SK-N-SH (cell line): ENCODE measurements around the gene TP63. TPM values are rescaled to one million over a fixed set of nuclear protein-coding genes. Genes with fewer than 3 reads are reported as not detected.

Experiments
- CTCF ChIA-PET: fragments of 300-600, 350-600 bp; formaldehyde crosslinking; extraction: SDS; loops from one replicate; lab custom pipeline; 2021; lab: Yijun Ruan, JAX
- POLR2A ChIA-PET: fragments of 350-600 bp; sonication (Branson Sonifier 250); formaldehyde crosslinking; extraction: SDS; loops from one replicate; lab custom pipeline; 2020; ENCODE audit warnings: antibody characterized with exemption, inconsistent platforms; lab: Yijun Ruan, JAX
- DNase-seq: peaks from one replicate; pipeline ENCODE4 v3.0.0; 2012
- H2AFZ ChIP-seq: fragments of 200-600 bp; sonication (generic); 2 replicates; pipeline ENCODE4 v1.8.1; 2016; ENCODE audit warnings: antibody characterized with exemption, mild to moderate bottlenecking, low read depth
- H3F3A ChIP-seq: fragments of 200-600 bp; sonication (generic); replicated peaks from 2 replicates; pipeline ENCODE3; 2016; ENCODE audit warnings: antibody characterized with exemption, mild to moderate bottlenecking; ENCODE audit not compliant: insufficient read depth
- H3K27ac ChIP-seq, 2 experiments: fragments of 200-500 bp in 1 of 2; fragments of 200-600 bp in 1 of 2; sonication (Bioruptor generic) in 1 of 2; sonication (generic), shearing (Covaris generic) in 1 of 2; 2 replicates each; pipeline versions ENCODE4 v1.5.1 to v1.6.1; 2014 to 2016; ENCODE audit warnings: low read depth in 2 of 2, inconsistent platforms in 1 of 2, low read length in 1 of 2, mild to moderate bottlenecking in 1 of 2, mixed read lengths in 1 of 2
- H3K27me3 ChIP-seq: fragments of 200-600 bp; sonication (generic), shearing (Covaris generic); 2 replicates; pipeline ENCODE4 v1.6.1; 2016; ENCODE audit warnings: mixed run types; ENCODE audit not compliant: insufficient read depth
- H3K36me3 ChIP-seq, 2 experiments: fragments of 200-500 bp in 1 of 2; fragments of 200-600 bp in 1 of 2; sonication (Bioruptor generic) in 1 of 2; sonication (generic) in 1 of 2; replicated peaks in 1 of 2; 2 replicates each; pipeline versions ENCODE3 to v1.5.1; 2014 to 2016; ENCODE audit warnings: low read length in 1 of 2, mild to moderate bottlenecking in 1 of 2; ENCODE audit not compliant: insufficient read depth in 2 of 2, control insufficient read depth in 1 of 2
- H3K4me1 ChIP-seq, 2 experiments: fragments of 200-500 bp in 1 of 2; fragments of 200-600 bp in 1 of 2; sonication (Bioruptor generic) in 1 of 2; sonication (generic), shearing (Covaris generic) in 1 of 2; 2 replicates each; pipeline versions ENCODE4 v1.5.1 to v1.6.1; 2014 to 2016; ENCODE audit warnings: low read depth in 1 of 2, low read length in 1 of 2, mixed run types in 1 of 2; ENCODE audit not compliant: insufficient read depth in 2 of 2, control insufficient read depth in 1 of 2
- H3K4me2 ChIP-seq: fragments of 200-600 bp; sonication (generic), shearing (Covaris generic); 2 replicates; pipeline ENCODE4 v1.6.1; 2017; ENCODE audit warnings: mixed run types
- H3K4me3 ChIP-seq, 2 experiments: fragments of 200-500 bp in 1 of 2; fragments of 200-600 bp in 1 of 2; sonication (Bioruptor generic) in 1 of 2; sonication (generic), shearing (Covaris generic) in 1 of 2; 2 replicates each; pipeline versions ENCODE4 v1.5.1 to v1.8.1; 2014 to 2016; ENCODE audit warnings: low read depth in 2 of 2, inconsistent platforms in 1 of 2, low read length in 1 of 2, mild to moderate bottlenecking in 1 of 2, mixed read lengths in 1 of 2, moderate library complexity in 1 of 2
- H3K79me2 ChIP-seq: fragments of 200-600 bp; sonication (generic); 2 replicates; pipeline ENCODE4 v1.8.1; 2017; ENCODE audit warnings: mild to moderate bottlenecking; ENCODE audit not compliant: insufficient read depth
- H3K9ac ChIP-seq: fragments of 200-600 bp; sonication (generic); 2 replicates; pipeline ENCODE4 v1.6.1; 2017; ENCODE audit warnings: mixed run types
- H3K9me2 ChIP-seq: fragments of 200-600 bp; sonication (generic); 2 replicates; pipeline ENCODE4 v1.6.1; 2017; ENCODE audit warnings: mixed run types
- H3K9me3 ChIP-seq: fragments of 200-600 bp; sonication (generic); 2 replicates; pipeline ENCODE4 v1.6.1; 2017; ENCODE audit warnings: mixed run types, mild to moderate bottlenecking, moderate library complexity
- H4K20me1 ChIP-seq: fragments of 200-600 bp; sonication (generic); 2 replicates; pipeline ENCODE4 v1.6.1; 2017; ENCODE audit warnings: mild to moderate bottlenecking, mixed run types; ENCODE audit not compliant: insufficient read depth
- CHD2 ChIP-seq: fragments of 150-350 bp; IDR thresholded peaks from 2 replicates; pipeline ENCODE4 v1.6.1; 2018; ENCODE audit warnings: low read length; ENCODE audit not compliant: partially characterized antibody
- ELF1 ChIP-seq: IDR thresholded peaks from 2 replicates; pipeline ENCODE4 v1.4.0; 2012
- GATA2 ChIP-seq: sonication (generic); formaldehyde crosslinking; IDR thresholded peaks from 2 replicates; pipeline ENCODE4 v1.5.0; 2020; ENCODE audit warnings: mild to moderate bottlenecking, missing genetic modification reagents
- MEF2A ChIP-seq: IDR thresholded peaks from 2 replicates; pipeline ENCODE4 v1.4.0; 2012; ENCODE audit warnings: low read depth, borderline replicate concordance
- MXI1 ChIP-seq: IDR thresholded peaks from 2 replicates; pipeline ENCODE4 v1.6.1; 2012; ENCODE audit warnings: mild to moderate bottlenecking, low read depth, low read length, improper control_type of control experiment
- POLR2AphosphoS5 ChIP-seq: IDR thresholded peaks from 2 replicates; pipeline ENCODE4 v1.6.1; 2012; ENCODE audit warnings: low read depth, low read length
- RXRA ChIP-seq: IDR thresholded peaks from 2 replicates; pipeline ENCODE4 v1.4.0; 2012; ENCODE audit warnings: low read depth, mild to moderate bottlenecking, borderline replicate concordance
- SMC3 ChIP-seq: IDR thresholded peaks from 2 replicates; pipeline ENCODE4 v1.6.1; 2012; ENCODE audit warnings: low read depth, low read length, improper control_type of control experiment
- TAF1 ChIP-seq: IDR thresholded peaks from 2 replicates; pipeline ENCODE4 v1.6.1; 2012; ENCODE audit warnings: low read depth, mild to moderate bottlenecking, low read length, moderate library complexity, borderline replicate concordance
- TCF12 ChIP-seq: IDR thresholded peaks from 2 replicates; pipeline ENCODE4 v1.4.0; 2012
- TEAD4 ChIP-seq: IDR thresholded peaks from 2 replicates; pipeline ENCODE4 v1.4.0; 2012; ENCODE audit warnings: mild to moderate bottlenecking, borderline replicate concordance; ENCODE audit not compliant: insufficient read depth
- ZBTB33 ChIP-seq: IDR thresholded peaks from 2 replicates; pipeline ENCODE4 v1.4.0; 2012; ENCODE audit warnings: low read depth, borderline replicate concordance
- WGBS: methylation state at CpG from one replicate; pipeline ENCODE4 v1.1.6; 2017; ENCODE audit warnings: low lambda C conversion rate; 5-methylcytosine and 5-hydroxymethylcytosine counted together
- polyA plus RNA-seq, 3 experiments: library from polyadenylated mRNA; depleted of rRNA; stranded (reverse); fragments of >200 nt; gene quantifications; 2 replicates each; pipeline ENCODE4 v1.2.3, GENCODE V29; 2012

The TP63 gene
- polyA plus RNA-seq, 1 of the 3 experiments (the other 2 are of a cell fraction): not detected

GRCh38 chr3:189790658-189791057 lies 159.5 kb downstream of the TP63 start:
- Histone ChIP-seq H3K27me3 (no peaks in the 10 kb centered on the region; the same call in 1 of the 2 replicates), H3F3A (no peaks in the 10 kb centered on the region), H3K4me1 (no peaks in the 10 kb centered on the region), H3K9ac (no peak overlapping the region), H3K9me2 (no peaks in the 10 kb centered on the region), H3K4me2 (no peak overlapping the region), H3K79me2 (no peaks in the 10 kb centered on the region), H2AFZ (no peak overlapping the region), H3K36me3 (no peaks in the 10 kb centered on the region), H4K20me1 (no peaks in the 10 kb centered on the region), H3K27ac (no peak overlapping the region), H3K4me3 (no peak overlapping the region), H3K9me3 (no peaks in the 10 kb centered on the region)
- POLR2A ChIA-PET: no interaction called here
- CTCF ChIA-PET: no interaction called here
- no peak for TF ChIP-seq TEAD4
- no peak for TF ChIP-seq MEF2A
- TF ChIP-seq SMC3: no peak
- WGBS: 28% methylated on average over 7 of the region's 7 CpGs
- DNase-seq: no peak

GRCh38 chr3:189792046-189792929 lies 161.1 kb downstream of the TP63 start:
- H3K4me3 ChIP-seq: no peak overlapping the region
- H3K4me1 ChIP-seq: no peaks in the 10 kb centered on the region
- no peaks in the 10 kb centered on the region for H3K36me3 ChIP-seq
- no peaks in the 10 kb centered on the region for H4K20me1 ChIP-seq
- H2AFZ ChIP-seq: no peak overlapping the region
- H3K27ac ChIP-seq: no peak overlapping the region
- WGBS: 20% methylated on average over 7 of the region's 7 CpGs
- H3K9me3 ChIP-seq: no peaks in the 10 kb centered on the region
- DNase-seq: no peak
- ChIA-PET POLR2A (no interaction called here), CTCF (no interaction called here)
- no peaks in the 10 kb centered on the region for H3F3A ChIP-seq
- TF ChIP-seq POLR2AphosphoS5 (no peak), GATA2 (no peak), RXRA (no peak), MXI1 (no peak), ZBTB33 (no peak)
- H3K9ac ChIP-seq: no peak overlapping the region
- H3K79me2 ChIP-seq: no peaks in the 10 kb centered on the region
- H3K9me2 ChIP-seq: no peaks in the 10 kb centered on the region
- no peaks in the 10 kb centered on the region; the same call in 1 of the 2 replicates for H3K27me3 ChIP-seq
- H3K4me2 ChIP-seq: no peak overlapping the region

- H4K20me1 ChIP-seq: no peaks in the 10 kb centered on the region
- H3K4me2 ChIP-seq: no peak overlapping the region
- H3K27ac ChIP-seq: no peak overlapping the region
- H3K4me1 ChIP-seq: no peaks in the 10 kb centered on the region
- no peak overlapping the region for H3K9ac ChIP-seq
- no peaks in the 10 kb centered on the region for H3K9me2 ChIP-seq
- DNase-seq: no peak
- no peak overlapping the region for H2AFZ ChIP-seq
- no peaks in the 10 kb centered on the region for H3K79me2 ChIP-seq
- no peaks in the 10 kb centered on the region for H3F3A ChIP-seq
- H3K4me3 ChIP-seq: no peak overlapping the region
- no peaks in the 10 kb centered on the region for H3K9me3 ChIP-seq
- TF ChIP-seq SMC3 (no peak), TCF12 (no peak), ELF1 (no peak), CHD2 (no peak), TAF1 (no peak)
- ChIA-PET POLR2A (no interaction called here), CTCF (no interaction called here)
- H3K36me3 ChIP-seq: no peaks in the 10 kb centered on the region
- no peaks in the 10 kb centered on the region; the same call in 1 of the 2 replicates for H3K27me3 ChIP-seq
- WGBS: 18% methylated on average over 3 of the region's 3 CpGs
These were observed 163.3 kb downstream of the TP63 start for GRCh38 chr3:189794518-189794917.
